Gastrocnemius medialis (tissue), 4 donors: ENCODE data around the gene PHTF2. TPM values are rescaled to one million over a fixed set of nuclear protein-coding genes. Genes with fewer than 3 reads are reported as not detected.
A peak's percentile ranks its signal among the peaks of the same experiment; 100 is the strongest.

Experiments
- ATAC-seq, 2 donors: fragments of 150-250 bp; one replicate each; pipeline ENCODE4 v1.9.1; 2016
- DNase-seq, 2 donors: peaks; one replicate each; pipeline ENCODE4 v3.0.0-alpha.2; 2019
- H3K27ac ChIP-seq, 4 donors: fragments of 200-600 bp; sonication (generic); 1 replicate in 1 of 4; 2 replicates in 3 of 4; pipeline ENCODE4 v1.5.1; 2016 to 2018; ENCODE audit warnings: mild to moderate bottlenecking in 2 of 4, moderate library complexity in 1 of 4
- H3K27me3 ChIP-seq, 3 donors: fragments of 200-600 bp; sonication (generic) in 2 of 3; 1 replicate in 1 of 3; 2 replicates in 2 of 3; pipeline versions ENCODE4 v1.5.1 to v1.6.0; 2016 to 2019; ENCODE audit warnings: mild to moderate bottlenecking in 1 of 3, moderate library complexity in 1 of 3
- H3K36me3 ChIP-seq, 2 donors: fragments of 200-600 bp; sonication (generic) in 1 of 2; one replicate each; pipeline ENCODE4 v1.5.1; 2017 to 2018
- H3K4me1 ChIP-seq, 2 donors: fragments of 200-600 bp; sonication (generic) in 1 of 2; one replicate each; pipeline ENCODE4 v1.5.1; 2016 to 2017; ENCODE audit warnings: mild to moderate bottlenecking in 2 of 2
- H3K4me3 ChIP-seq, 4 donors: fragments of 200-600 bp; sonication (generic) in 3 of 4; 1 replicate in 1 of 4; 2 replicates in 3 of 4; pipeline ENCODE4 v1.5.1; 2016 to 2019; ENCODE audit warnings: mild to moderate bottlenecking in 2 of 4
- H3K9me3 ChIP-seq, 3 donors: fragments of 200-600 bp; sonication (generic) in 2 of 3; 1 replicate in 1 of 3; 2 replicates in 2 of 3; pipeline ENCODE4 v1.5.1; 2016 to 2019
- POLR2A ChIP-seq, 2 donors: fragments of 450-650 bp; IDR thresholded peaks; one replicate each; pipeline ENCODE4 v1.6.1; 2017; ENCODE audit warnings: antibody characterized with exemption in 2 of 2, mild to moderate bottlenecking in 2 of 2, moderate library complexity in 2 of 2
- in situ Hi-C, 4 donors: fragments of 200-750 bp; cut with MboI; loops; one replicate each; pipeline versions ENCODE4 v1.15.0 to v1.8.0; 2017; ENCODE audit warnings: low sequenced_read_pairs in 4 of 4
- intact Hi-C: fragments of 100-400 bp; cut with DNase I; formaldehyde crosslinking; loops from one replicate; pipeline ENCODE4 v1.15.1; 2023; ENCODE audit warnings: low total_unique reads
- total RNA-seq, 4 donors: library from RNA; depleted of rRNA; stranded (reverse); fragments of >200 nt; gene quantifications; one replicate each; pipeline versions ENCODE4 v1.1.0 to v1.2.3, GENCODE V29; 2016
- TF ChIP-seq, protein P1 (sequence below), 5 experiments: fragments of 450-650 bp in 3 of 5; fragments of 200-600 bp in 2 of 5; sonication (generic) in 2 of 5; IDR thresholded peaks in 4 of 5; conservative IDR thresholded peaks in 1 of 5; 1 replicate in 4 of 5; 2 replicates in 1 of 5; pipeline ENCODE4 v1.5.1; 2016 to 2019; ENCODE audit warnings: antibody characterized with exemption in 5 of 5, mild to moderate bottlenecking in 3 of 5, moderate library complexity in 3 of 5

Gene PHTF2
- total RNA-seq, 4 donors from 2014 or later: 81.2 to 163 (median 108) TPM

DNA sequence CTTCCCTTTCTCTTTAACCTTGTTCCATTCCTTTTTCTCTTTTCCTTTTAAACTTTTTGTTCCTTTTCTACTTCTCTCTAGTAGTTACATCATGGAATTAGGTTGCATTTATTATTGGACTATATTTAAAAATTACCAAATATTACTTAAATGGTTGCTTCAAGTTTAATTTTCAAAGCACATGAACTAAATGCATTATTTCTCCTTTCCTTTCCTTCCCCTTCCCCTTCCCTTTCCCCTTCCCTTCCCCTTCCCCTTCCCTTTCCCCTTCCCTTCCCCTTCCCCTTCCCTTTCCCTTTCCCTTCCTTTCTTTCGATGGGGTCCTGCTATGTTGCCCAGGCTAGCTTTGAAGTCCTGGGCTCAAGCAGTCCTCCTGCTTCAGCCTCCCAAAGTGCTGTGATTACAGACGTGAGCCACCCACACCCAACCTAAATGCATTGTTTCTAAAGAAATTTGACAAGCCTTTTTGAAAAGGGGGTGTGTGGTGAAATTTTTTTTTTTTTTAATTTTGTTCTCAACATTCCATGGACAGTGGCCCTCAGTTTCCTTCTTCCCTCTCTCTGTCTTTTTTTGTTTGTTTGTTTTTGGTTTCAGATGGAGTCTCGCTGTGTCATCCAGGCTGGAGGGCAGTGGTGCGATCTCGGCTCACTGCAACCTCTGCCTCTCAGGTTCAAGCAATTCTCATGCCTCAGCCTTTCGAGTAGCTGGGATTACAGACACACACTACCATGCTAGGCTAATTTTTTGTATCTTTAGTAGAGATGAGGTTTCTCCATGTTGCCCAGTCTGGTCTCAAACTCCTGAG, 31.6 kb upstream of the PHTF2 start:
- no peak for ATAC-seq
- Histone ChIP-seq H3K4me3 (no peak overlapping the region), H3K9me3 (no peaks in the 10 kb centered on the region), H3K27ac (no peak overlapping the region), H3K4me1 (peaks cover 10 to 21% of the 10 kb centered on the region in 2 donors), H3K36me3 (peaks cover 0 to 3% of the 10 kb centered on the region in 2 donors), H3K27me3 (no peaks in the 10 kb centered on the region)
- intact Hi-C loops: no loop called here
- in situ Hi-C loops: loop anchor here in 1 of 4 donors (25.0 kb wide), 1 partner anchor 230 kb away; the partner anchor contains the start of gene PTPN12
- no peak for TF ChIP-seq POLR2A (IDR thresholded peaks at IDR 0.05)
- TF ChIP-seq, protein P1, sequence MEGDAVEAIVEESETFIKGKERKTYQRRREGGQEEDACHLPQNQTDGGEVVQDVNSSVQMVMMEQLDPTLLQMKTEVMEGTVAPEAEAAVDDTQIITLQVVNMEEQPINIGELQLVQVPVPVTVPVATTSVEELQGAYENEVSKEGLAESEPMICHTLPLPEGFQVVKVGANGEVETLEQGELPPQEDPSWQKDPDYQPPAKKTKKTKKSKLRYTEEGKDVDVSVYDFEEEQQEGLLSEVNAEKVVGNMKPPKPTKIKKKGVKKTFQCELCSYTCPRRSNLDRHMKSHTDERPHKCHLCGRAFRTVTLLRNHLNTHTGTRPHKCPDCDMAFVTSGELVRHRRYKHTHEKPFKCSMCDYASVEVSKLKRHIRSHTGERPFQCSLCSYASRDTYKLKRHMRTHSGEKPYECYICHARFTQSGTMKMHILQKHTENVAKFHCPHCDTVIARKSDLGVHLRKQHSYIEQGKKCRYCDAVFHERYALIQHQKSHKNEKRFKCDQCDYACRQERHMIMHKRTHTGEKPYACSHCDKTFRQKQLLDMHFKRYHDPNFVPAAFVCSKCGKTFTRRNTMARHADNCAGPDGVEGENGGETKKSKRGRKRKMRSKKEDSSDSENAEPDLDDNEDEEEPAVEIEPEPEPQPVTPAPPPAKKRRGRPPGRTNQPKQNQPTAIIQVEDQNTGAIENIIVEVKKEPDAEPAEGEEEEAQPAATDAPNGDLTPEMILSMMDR (IDR thresholded peaks at IDR 0.05 in 4 of 5, conservative IDR thresholded peaks at IDR 0.05 in 1 of 5): no peak
- no peak for DNase-seq

DNA sequence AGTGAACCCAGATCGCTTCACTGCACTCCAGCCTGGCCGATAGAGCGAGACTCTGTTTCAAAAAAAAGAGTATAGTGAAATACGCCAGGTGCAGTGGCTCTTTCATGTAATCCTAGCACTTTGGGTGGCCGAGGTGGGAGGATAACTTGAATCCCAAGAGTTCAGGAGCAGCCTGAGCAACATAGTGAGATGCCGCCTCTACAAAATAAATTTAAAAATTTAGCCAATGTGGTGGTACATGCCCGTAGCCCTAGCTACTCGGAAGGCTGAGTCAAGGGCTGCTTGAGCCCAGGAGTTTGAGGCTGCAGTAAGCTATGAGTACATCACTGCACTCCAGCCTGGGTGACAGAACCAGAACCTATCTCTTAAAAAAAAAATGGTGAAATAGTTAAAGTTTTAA, 28.3 kb upstream of the PHTF2 start:
- in situ Hi-C loops (loop anchor here in 1 of 4 donors (25.0 kb wide), 1 partner anchor 233 kb away; the partner anchor contains the start of gene PTPN12), intact Hi-C loops (no loop called here)
- H3K4me1 ChIP-seq: no peaks in the 10 kb centered on the region
- H3K27ac ChIP-seq: no peak overlapping the region
- no peaks in the 10 kb centered on the region for H3K27me3 ChIP-seq
- no peak for TF ChIP-seq POLR2A (IDR thresholded peaks at IDR 0.05)
- TF ChIP-seq, protein P1 (IDR thresholded peaks at IDR 0.05 in 4 of 5, conservative IDR thresholded peaks at IDR 0.05 in 1 of 5): no peak
- DNase-seq (no peak), ATAC-seq (no peak)
- H3K4me3 ChIP-seq: no peak overlapping the region
- H3K9me3 ChIP-seq: no peaks in the 10 kb centered on the region
- peaks cover 0 to 25% of the 10 kb centered on the region in 2 donors for H3K36me3 ChIP-seq

DNA sequence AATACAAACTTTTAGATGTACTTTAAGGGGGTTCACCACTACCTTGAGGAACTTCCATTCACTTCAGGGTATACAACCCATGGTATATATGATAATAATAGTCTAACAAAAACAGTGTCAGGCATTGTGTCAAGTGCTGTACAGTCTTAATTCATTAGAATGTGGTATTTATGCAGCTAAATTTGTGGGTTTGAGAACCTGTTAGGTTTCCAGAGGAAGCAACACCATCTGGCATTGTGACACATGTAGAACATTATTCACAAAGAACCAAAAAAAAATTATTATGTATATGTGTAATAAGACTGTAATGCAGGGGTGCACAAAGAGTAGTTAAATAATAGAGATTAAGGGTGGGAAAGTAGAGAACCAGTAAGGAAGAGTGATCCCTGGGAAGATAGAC, 26.7 kb upstream of the PHTF2 start:
- Histone ChIP-seq H3K4me1 (no peaks in the 10 kb centered on the region), H3K36me3 (peaks cover 0 to 40% of the 10 kb centered on the region in 2 donors), H3K9me3 (no peaks in the 10 kb centered on the region), H3K27me3 (no peaks in the 10 kb centered on the region), H3K4me3 (no peak overlapping the region), H3K27ac (no peak overlapping the region)
- intact Hi-C loops (no loop called here), in situ Hi-C loops (loop anchor here in 1 of 4 donors (25.0 kb wide), 1 partner anchor 235 kb away; the partner anchor contains the start of gene PTPN12)
- TF ChIP-seq, protein P1 (IDR thresholded peaks at IDR 0.05 in 4 of 5, conservative IDR thresholded peaks at IDR 0.05 in 1 of 5): no peak
- TF ChIP-seq POLR2A (IDR thresholded peaks at IDR 0.05): no peak
- no peak for DNase-seq
- no peak for ATAC-seq

DNA sequence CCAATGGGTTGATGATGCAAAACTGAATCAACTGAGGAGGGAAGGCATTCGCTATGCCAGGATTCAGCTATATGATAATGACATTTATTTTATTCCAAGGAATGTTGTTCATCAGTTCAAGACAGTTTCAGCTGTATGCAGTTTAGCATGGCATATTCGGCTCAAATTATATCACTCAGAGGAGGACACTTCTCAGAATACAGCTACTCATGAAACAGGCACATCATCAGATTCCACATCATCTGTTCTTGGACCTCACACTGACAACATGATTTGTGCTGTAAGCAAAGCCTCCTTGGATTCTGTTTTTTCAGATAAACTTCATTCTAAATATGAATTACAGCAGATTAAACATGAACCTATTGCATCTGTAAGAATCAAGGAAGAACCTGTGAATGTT, 20.0 kb upstream of the PHTF2 start:
- TF ChIP-seq POLR2A (IDR thresholded peaks at IDR 0.05): no peak
- TF ChIP-seq, protein P1 (IDR thresholded peaks at IDR 0.05 in 4 of 5, conservative IDR thresholded peaks at IDR 0.05 in 1 of 5): no peak
- H3K36me3 ChIP-seq: peaks cover 0 to 34% of the 10 kb centered on the region in 2 donors
- peaks cover 5 to 10% of the 10 kb centered on the region in 2 donors for H3K4me1 ChIP-seq
- H3K9me3 ChIP-seq: no peaks in the 10 kb centered on the region
- H3K27me3 ChIP-seq: no peaks in the 10 kb centered on the region
- intact Hi-C loops (no loop called here), in situ Hi-C loops (no loop called here)
- H3K4me3 ChIP-seq: no peak overlapping the region
- no peak for DNase-seq
- peak in 1 of 2 donors; percentile 73 for ATAC-seq
- H3K27ac ChIP-seq: peak overlapping the region in 2 of 4 donors; percentile 6 to 12
